B cell (primary cell): ENCODE measurements around the gene NIPA2. TPM values are rescaled to one million over a fixed set of nuclear protein-coding genes. Genes with fewer than 3 reads are reported as not detected.

ENCODE experiments used
- ATAC-seq: fragments of 200-7000 bp; cut with Tn5 transposase; one replicate; pipeline ENCODE4 v1.10.0; 2021; ENCODE audit warnings: low read depth, mild to moderate bottlenecking, moderate number of reproducible peaks, moderate library complexity
- CTCF ChIA-PET: fragments of 350-600 bp; sonication (Branson Sonifier 250); formaldehyde crosslinking; loops from one replicate; lab custom pipeline; 2021; ENCODE audit warnings: antibody characterized with exemption, inconsistent platforms; lab: Charles Lee
- POLR2A ChIA-PET: fragments of 350-600 bp; sonication (Branson Sonifier 250); formaldehyde crosslinking; loops from one replicate; lab custom pipeline; 2021; ENCODE audit warnings: antibody characterized with exemption; lab: Charles Lee
- DNase-seq: peaks from one replicate; pipeline ENCODE4 v3.0.0; 2013
- H2AFZ ChIP-seq: 2 replicates; pipeline ENCODE4 v1.6.1; 2012; ENCODE audit warnings: mild to moderate bottlenecking, low read depth, low read length; ENCODE audit not compliant: insufficient read depth, poor library complexity, severe bottlenecking
- H3K27ac ChIP-seq, 2 donors: 1 replicate in 1 of 2; 2 replicates in 1 of 2; pipeline ENCODE4 v1.5.1; 2012 to 2013; ENCODE audit warnings: low read length in 2 of 2, mild to moderate bottlenecking in 2 of 2, moderate library complexity in 1 of 2
- H3K27me3 ChIP-seq, 4 experiments: fragments of 200-600 bp in 1 of 4; sonication (generic) in 1 of 4; replicated peaks in 1 of 4; 1 replicate in 2 of 4; 2 replicates in 2 of 4; pipeline versions ENCODE4 v1.6.1 to v1.7.0; 2013 to 2016; ENCODE audit warnings: low read length in 3 of 4, mild to moderate bottlenecking in 2 of 4, mixed read lengths in 1 of 4, moderate library complexity in 1 of 4; ENCODE audit not compliant: insufficient read depth in 4 of 4, control insufficient read depth in 3 of 4; ENCODE audit errors: control extremely low read depth in 1 of 4
- H3K36me3 ChIP-seq, 2 experiments: replicated peaks in 1 of 2; 1 replicate in 1 of 2; 2 replicates in 1 of 2; pipeline versions ENCODE4 v1.6.1 to v1.7.1; 2013; ENCODE audit warnings: low read length in 1 of 2; ENCODE audit not compliant: insufficient read depth in 2 of 2, control insufficient read depth in 1 of 2; ENCODE audit errors: control extremely low read depth in 1 of 2, extremely low read depth in 1 of 2
- H3K4me1 ChIP-seq, 2 donors: fragments of 200-600 bp in 1 of 2; sonication (generic) in 1 of 2; 1 replicate in 1 of 2; 2 replicates in 1 of 2; pipeline versions ENCODE4 v1.5.1 to v1.6.1; 2013 to 2017; ENCODE audit warnings: low read length in 2 of 2; ENCODE audit not compliant: control insufficient read depth in 2 of 2, insufficient read depth in 2 of 2
- H3K4me2 ChIP-seq: replicated peaks from 2 replicates; pipeline ENCODE3; 2012; ENCODE audit warnings: mild to moderate bottlenecking, low read depth, low read length; ENCODE audit not compliant: poor library complexity, severe bottlenecking
- H3K4me3 ChIP-seq, 5 experiments: fragments of 200-600 bp in 1 of 5; sonication (generic) in 1 of 5; 1 replicate in 3 of 5; 2 replicates in 2 of 5; pipeline versions ENCODE4 v1.5.1 to v1.7.0; 2011 to 2016; ENCODE audit warnings: low read length in 4 of 5, mild to moderate bottlenecking in 4 of 5, low read depth in 2 of 5, control low read depth in 1 of 5, moderate library complexity in 1 of 5; ENCODE audit not compliant: insufficient read depth in 1 of 5; ENCODE audit errors: control extremely low read depth in 1 of 5, extremely low read depth in 1 of 5
- H3K79me2 ChIP-seq: fragments of 200-600 bp; sonication (generic); one replicate; pipeline ENCODE4 v1.6.0; 2016; ENCODE audit warnings: low read length; ENCODE audit not compliant: control insufficient read depth, insufficient read depth
- H3K9ac ChIP-seq: fragments of 200-600 bp; sonication (generic); 2 replicates; pipeline ENCODE4 v1.6.1; 2017; ENCODE audit warnings: mild to moderate bottlenecking, low read length, moderate library complexity
- H3K9me3 ChIP-seq, 3 donors: one replicate each; pipeline versions ENCODE4 v1.6.1 to v1.7.1; 2013; ENCODE audit warnings: low read length in 2 of 3; ENCODE audit not compliant: control insufficient read depth in 2 of 3, insufficient read depth in 1 of 3; ENCODE audit errors: control extremely low read depth in 1 of 3
- H4K20me1 ChIP-seq: 2 replicates; pipeline ENCODE4 v1.6.0; 2012; ENCODE audit warnings: mild to moderate bottlenecking, low read length; ENCODE audit not compliant: insufficient read depth, control insufficient read depth, poor library complexity, severe bottlenecking
- H3K27ac Mint-ChIP-seq: one replicate; pipeline ENCODE4 v1.8.0; 2021; ENCODE audit warnings: mixed read lengths
- H3K27me3 Mint-ChIP-seq: one replicate; pipeline ENCODE4 v1.8.0; 2021; ENCODE audit warnings: mixed read lengths
- H3K4me1 Mint-ChIP-seq: one replicate; pipeline ENCODE4 v1.8.0; 2021; ENCODE audit warnings: mixed read lengths
- H3K4me3 Mint-ChIP-seq: one replicate; pipeline ENCODE4 v1.8.0; 2021; ENCODE audit warnings: mixed read lengths
- H3K9me3 Mint-ChIP-seq: one replicate; pipeline ENCODE4 v1.8.0; 2022; ENCODE audit warnings: mixed read lengths; ENCODE audit not compliant: insufficient read depth
- EZH2 ChIP-seq: IDR thresholded peaks from 2 replicates; pipeline ENCODE4 v1.6.1; 2012; ENCODE audit warnings: borderline replicate concordance, low read depth, mild to moderate bottlenecking, moderate library complexity, low read length; ENCODE audit not compliant: insufficient read depth, poor library complexity, severe bottlenecking
- WGBS: methylation state at CpG from one replicate; pipeline ENCODE4 v1.1.5; 2013; ENCODE audit warnings: missing lambda C conversion rate; ENCODE audit not compliant: insufficient coverage; 5-methylcytosine and 5-hydroxymethylcytosine counted together
- intact Hi-C: fragments of 100-400 bp; cut with micrococcal nuclease; formaldehyde crosslinking; loops from one replicate; pipeline ENCODE4 v1.10.0; 2022
- polyA plus RNA-seq: library from polyadenylated mRNA; depleted of rRNA; stranded (reverse); fragments of >200 nt; gene quantifications from 2 replicates; pipeline ENCODE4 v1.2.3, GENCODE V29; 2012
- total RNA-seq, 2 donors: library from RNA; stranded (reverse); fragments of 120-200 nt in 1 of 2; gene quantifications; 1 replicate in 1 of 2; 2 replicates in 1 of 2; pipeline versions ENCODE4 v1.2.3 to v1.2.4, GENCODE V29; 2013 to 2022
- TF ChIP-seq, protein P1 (sequence below): fragments of 200-600 bp; IDR thresholded peaks from one replicate; pipeline ENCODE4 v1.8.0; 2022; ENCODE audit warnings: antibody characterized with exemption, mild to moderate bottlenecking

Gene NIPA2
- total and polyA plus RNA-seq, 2 donors (not counting 1 experiment from before 2014, with no cell fraction given), result 47.1 to 65.3 TPM

DNA sequence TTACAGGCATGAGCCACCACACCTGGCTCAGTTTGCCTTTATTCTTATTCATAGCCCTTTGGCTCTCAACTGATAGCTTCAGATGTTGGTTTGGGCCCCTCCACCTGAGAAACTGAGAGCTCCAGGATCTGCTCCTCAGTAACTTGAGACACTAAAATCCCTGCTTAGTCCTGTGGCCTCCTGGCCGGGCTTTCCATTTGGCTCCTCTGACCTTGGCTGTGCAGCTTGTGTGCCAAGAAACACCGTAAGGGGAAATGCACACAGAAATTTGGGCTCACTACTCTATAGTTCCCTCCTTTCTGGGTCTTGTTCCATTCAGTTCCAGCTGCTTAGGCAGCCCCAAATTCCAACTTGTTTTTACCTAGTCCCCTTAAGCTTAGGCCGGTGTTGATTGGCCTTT is 24.9 kb downstream of the NIPA2 start:
- Mint-ChIP-seq H3K27me3 (no peaks in the 10 kb centered on the region), H3K4me1 (peaks cover 2% of the 10 kb centered on the region), H3K4me3 (no peak overlapping the region), H3K27ac (no peak overlapping the region), H3K9me3 (no peaks in the 10 kb centered on the region)
- Histone ChIP-seq H3K27ac (no peak overlapping the region), H3K4me1 (no peaks in the 10 kb centered on the region), H3K4me2 (no peak overlapping the region), H2AFZ (no peak overlapping the region), H3K9me3 (no peaks in the 10 kb centered on the region), H3K27me3 (no peaks in the 10 kb centered on the region), H3K79me2 (peaks cover 53% of the 10 kb centered on the region), H3K9ac (no peak overlapping the region), H4K20me1 (peaks cover 53% of the 10 kb centered on the region), H3K4me3 (no peak overlapping the region), H3K36me3 (peaks cover 16 to 70% of the 10 kb centered on the region in 2 experiments)
- intact Hi-C loops, result no loop called here
- ATAC-seq, result no peak
- DNase-seq, result no peak
- no peak for TF ChIP-seq EZH2
- TF ChIP-seq, protein P1, sequence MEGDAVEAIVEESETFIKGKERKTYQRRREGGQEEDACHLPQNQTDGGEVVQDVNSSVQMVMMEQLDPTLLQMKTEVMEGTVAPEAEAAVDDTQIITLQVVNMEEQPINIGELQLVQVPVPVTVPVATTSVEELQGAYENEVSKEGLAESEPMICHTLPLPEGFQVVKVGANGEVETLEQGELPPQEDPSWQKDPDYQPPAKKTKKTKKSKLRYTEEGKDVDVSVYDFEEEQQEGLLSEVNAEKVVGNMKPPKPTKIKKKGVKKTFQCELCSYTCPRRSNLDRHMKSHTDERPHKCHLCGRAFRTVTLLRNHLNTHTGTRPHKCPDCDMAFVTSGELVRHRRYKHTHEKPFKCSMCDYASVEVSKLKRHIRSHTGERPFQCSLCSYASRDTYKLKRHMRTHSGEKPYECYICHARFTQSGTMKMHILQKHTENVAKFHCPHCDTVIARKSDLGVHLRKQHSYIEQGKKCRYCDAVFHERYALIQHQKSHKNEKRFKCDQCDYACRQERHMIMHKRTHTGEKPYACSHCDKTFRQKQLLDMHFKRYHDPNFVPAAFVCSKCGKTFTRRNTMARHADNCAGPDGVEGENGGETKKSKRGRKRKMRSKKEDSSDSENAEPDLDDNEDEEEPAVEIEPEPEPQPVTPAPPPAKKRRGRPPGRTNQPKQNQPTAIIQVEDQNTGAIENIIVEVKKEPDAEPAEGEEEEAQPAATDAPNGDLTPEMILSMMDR, result no peak
- ChIA-PET CTCF (no interaction called here), POLR2A (no interaction called here)
- WGBS, result 100% methylated on average over 3 of the region's 3 CpGs

DNA sequence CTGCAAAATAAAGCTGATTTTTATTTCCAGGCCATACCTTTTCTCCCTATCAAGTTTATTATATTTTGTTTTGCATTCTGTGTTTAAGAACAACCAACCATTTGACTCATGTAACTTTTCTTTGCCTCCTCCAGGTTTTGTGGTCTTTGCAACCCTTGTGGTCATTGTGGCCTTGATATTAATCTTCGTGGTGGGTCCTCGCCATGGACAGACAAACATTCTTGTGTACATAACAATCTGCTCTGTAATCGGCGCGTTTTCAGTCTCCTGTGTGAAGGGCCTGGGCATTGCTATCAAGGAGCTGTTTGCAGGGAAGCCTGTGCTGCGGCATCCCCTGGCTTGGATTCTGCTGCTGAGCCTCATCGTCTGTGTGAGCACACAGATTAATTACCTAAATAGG is 27.6 kb downstream of the NIPA2 start:
- intact Hi-C loops, result no loop called here
- no peaks in the 10 kb centered on the region for H3K27me3 Mint-ChIP-seq
- Histone ChIP-seq H3K36me3 (peaks cover 16 to 51% of the 10 kb centered on the region in 2 experiments), H3K9ac (no peak overlapping the region), H4K20me1 (peaks cover 46% of the 10 kb centered on the region), H3K79me2 (peaks cover 35% of the 10 kb centered on the region), H2AFZ (no peak overlapping the region), H3K4me1 (no peaks in the 10 kb centered on the region), H3K27ac (no peak overlapping the region), H3K4me3 (no peak overlapping the region), H3K27me3 (no peaks in the 10 kb centered on the region), H3K4me2 (no peak overlapping the region), H3K9me3 (no peaks in the 10 kb centered on the region)
- CTCF ChIA-PET, result no interaction called here
- H3K4me1 Mint-ChIP-seq, result peaks cover 2% of the 10 kb centered on the region
- TF ChIP-seq, protein P1, result no peak
- TF ChIP-seq EZH2, result no peak
- H3K9me3 Mint-ChIP-seq, result no peaks in the 10 kb centered on the region
- DNase-seq (no peak), ATAC-seq (no peak)
- whole genome bisulfite sequencing, result 91% methylated on average over 6 of the region's 7 CpGs
- H3K27ac Mint-ChIP-seq, result no peak overlapping the region
- POLR2A ChIA-PET, result interaction anchor here (0.6 kb wide), 1 partner anchor 28 kb away, joined by 8 read pairs; no protein-coding TSS in a partner anchor
- no peak overlapping the region for H3K4me3 Mint-ChIP-seq
